GM18909 (cell line): ENCODE results near the gene ZNF646.
"Not testable (repeated sequence)": the region's sequence is repeated elsewhere in the genome, so short reads cannot be mapped to it uniquely, and the experiment has no call there.

ENCODE experiments used
- ATAC-seq: cut with Tn5 transposase; IDR thresholded peaks from one replicate; pipeline ENCODE4 v1.9.1; 2021; ENCODE audit warnings: mild to moderate bottlenecking; ENCODE audit not compliant: unreplicated experiment, poor library complexity

ZNF646 gene

GRCh38 chr16:31100876-31101641 is 26.8 kb downstream of the ZNF646 start:
- ATAC-seq: not testable (repeated sequence)

- ATAC-seq: peak; percentile 52
Measured at GRCh38 chr16:31105677-31106213, 31.5 kb downstream of the ZNF646 start.

- no peak for ATAC-seq
Measured at GRCh38 chr16:31106509-31107464, 32.6 kb downstream of the ZNF646 start.

GRCh38 chr16:31107465-31107867 is 33.2 kb downstream of the ZNF646 start:
- ATAC-seq: peak; percentile 56

GRCh38 chr16:31108035-31108793 is 34.0 kb downstream of the ZNF646 start, which contains the start of gene BCKDK:
TSS of gene BCKDK (plus strand) at chr16:31108386. CDS start at chr16:31109224, 838 bp downstream.
- ATAC-seq: peak; percentile 82

- ATAC-seq: no peak
Measured at GRCh38 chr16:31108794-31109558, 34.8 kb downstream of the ZNF646 start.

- ATAC-seq: no peak
Measured at GRCh38 chr16:31109622-31110021, 35.4 kb downstream of the ZNF646 start.

GRCh38 chr16:31110106-31111034 is 36.1 kb downstream of the ZNF646 start:
- ATAC-seq: no peak

GRCh38 chr16:31111881-31112466 is 37.8 kb downstream of the ZNF646 start:
- no peak for ATAC-seq

- ATAC-seq: no peak
Measured at GRCh38 chr16:31112711-31113110, 38.5 kb downstream of the ZNF646 start.

- no peak for ATAC-seq
Measured at GRCh38 chr16:31113121-31114120, 39.2 kb downstream of the ZNF646 start.

- ATAC-seq: no peak
Measured at GRCh38 chr16:31114468-31114867, 40.2 kb downstream of the ZNF646 start.

- ATAC-seq: peak; percentile 89
Measured at GRCh38 chr16:31117384-31118222, 43.4 kb downstream of the ZNF646 start, which contains the start of gene KAT8. TSS of gene KAT8 (plus strand) at chr16:31117664. CDS start at chr16:31117682, 18 bp downstream.

- ATAC-seq: no peak
Measured at GRCh38 chr16:31118223-31119155, 44.3 kb downstream of the ZNF646 start.

GRCh38 chr16:31120129-31120528 is 45.9 kb downstream of the ZNF646 start:
- ATAC-seq: no peak
